ENCODE data around the gene CPXM2. TPM values are rescaled to one million over a fixed set of nuclear protein-coding genes. Genes with fewer than 3 reads are reported as not detected.
A peak's percentile ranks its signal among the peaks of the same experiment; 100 is the strongest.

The CPXM2 gene
- total RNA-seq, 1 donor from 2014 or later = 18.9 TPM

GRCh38 chr10:123889821-123890220, 1.8 kb downstream of the CPXM2 start:
- H3K36me3 ChIP-seq = no peaks in the 10 kb centered on the region
- peak overlapping the region in 1 of 2 donors; percentile 48 for H3K4me3 ChIP-seq
- no peak overlapping the region for H3K27ac ChIP-seq
- no peaks in the 10 kb centered on the region for H3K27me3 ChIP-seq
- intact Hi-C loops (cut with DNase I) = loop anchor here (10.0 kb wide), 1 partner anchor 75 kb away; no protein-coding TSS in a partner anchor
- peaks cover 23% of the 10 kb centered on the region for H3K4me1 ChIP-seq
- no peaks in the 10 kb centered on the region for H3K9me3 ChIP-seq
- no peak for TF ChIP-seq POLR2A (IDR thresholded peaks at IDR 0.05)
- TF ChIP-seq CTCF (IDR thresholded peaks at IDR 0.05) = no peak
- no peak for TF ChIP-seq POLR2AphosphoS5 (IDR thresholded peaks at IDR 0.05; ENCODE audit: insufficient read depth in 1 of 2, low read depth in 1 of 2)
- DNase-seq (ENCODE audit: extremely low spot score in 2 of 2) = no peak

- Histone ChIP-seq H3K4me3 (no peak overlapping the region), H3K9me3 (no peaks in the 10 kb centered on the region), H3K27me3 (no peaks in the 10 kb centered on the region), H3K36me3 (no peaks in the 10 kb centered on the region), H3K27ac (no peak overlapping the region), H3K4me1 (peaks cover 33% of the 10 kb centered on the region)
- intact Hi-C loops (cut with DNase I) = loop anchor here (10.0 kb wide), 1 partner anchor 76 kb away; no protein-coding TSS in a partner anchor
- DNase-seq (ENCODE audit: extremely low spot score in 2 of 2) = no peak
- TF ChIP-seq POLR2A (IDR thresholded peaks at IDR 0.05) (no peak), POLR2AphosphoS5 (IDR thresholded peaks at IDR 0.05; ENCODE audit: insufficient read depth in 1 of 2, low read depth in 1 of 2) (no peak), CTCF (IDR thresholded peaks at IDR 0.05) (no peak)
These were observed 2.9 kb downstream of the CPXM2 start for GRCh38 chr10:123888751-123889150.

GRCh38 chr10:123888256-123888655, 3.4 kb downstream of the CPXM2 start:
- TF ChIP-seq CTCF (IDR thresholded peaks at IDR 0.05) (no peak), POLR2A (IDR thresholded peaks at IDR 0.05) (no peak), POLR2AphosphoS5 (IDR thresholded peaks at IDR 0.05; ENCODE audit: insufficient read depth in 1 of 2, low read depth in 1 of 2) (no peak)
- Histone ChIP-seq H3K9me3 (no peaks in the 10 kb centered on the region), H3K4me3 (no peak overlapping the region), H3K36me3 (no peaks in the 10 kb centered on the region), H3K27me3 (no peaks in the 10 kb centered on the region), H3K27ac (no peak overlapping the region), H3K4me1 (peaks cover 37% of the 10 kb centered on the region)
- intact Hi-C loops (cut with DNase I) = loop anchor here (10.0 kb wide), 1 partner anchor 77 kb away; no protein-coding TSS in a partner anchor
- no peak for DNase-seq (ENCODE audit: extremely low spot score in 2 of 2)

- TF ChIP-seq CTCF (IDR thresholded peaks at IDR 0.05) (no peak), POLR2AphosphoS5 (IDR thresholded peaks at IDR 0.05; ENCODE audit: insufficient read depth in 1 of 2, low read depth in 1 of 2) (no peak), POLR2A (IDR thresholded peaks at IDR 0.05) (no peak)
- Histone ChIP-seq H3K27me3 (no peaks in the 10 kb centered on the region), H3K27ac (no peak overlapping the region), H3K4me1 (peaks cover 35% of the 10 kb centered on the region), H3K36me3 (no peaks in the 10 kb centered on the region), H3K4me3 (no peak overlapping the region), H3K9me3 (no peaks in the 10 kb centered on the region)
- DNase-seq (ENCODE audit: extremely low spot score in 2 of 2) = no peak
- intact Hi-C loops (cut with DNase I) = loop anchor here (10.0 kb wide), 1 partner anchor 79 kb away; no protein-coding TSS in a partner anchor
These were observed 5.3 kb downstream of the CPXM2 start for GRCh38 chr10:123886292-123886691.

- Histone ChIP-seq H3K27ac (no peak overlapping the region), H3K4me3 (no peak overlapping the region), H3K36me3 (no peaks in the 10 kb centered on the region), H3K4me1 (peaks cover 28% of the 10 kb centered on the region), H3K9me3 (no peaks in the 10 kb centered on the region), H3K27me3 (no peaks in the 10 kb centered on the region)
- intact Hi-C loops (cut with DNase I) = loop anchor here (10.0 kb wide), 1 partner anchor 79 kb away; no protein-coding TSS in a partner anchor
- TF ChIP-seq CTCF (IDR thresholded peaks at IDR 0.05) (no peak), POLR2AphosphoS5 (IDR thresholded peaks at IDR 0.05; ENCODE audit: insufficient read depth in 1 of 2, low read depth in 1 of 2) (peak in 1 of 2 donors; percentile 77)
- DNase-seq (ENCODE audit: extremely low spot score in 2 of 2) = no peak
These were observed 6.0 kb downstream of the CPXM2 start for GRCh38 chr10:123885406-123886170.
